Stimulated activated effector memory CD8-positive, alpha-beta T cell treated with anti-CD3 and anti-CD28 coated beads, Interleukin-12 subunit alpha, Interleukin-12 subunit beta, amount 100 ng/mL, for 72 hours (primary cell): ENCODE results near the gene PLEKHA5.
A peak's percentile ranks its signal among the peaks of the same experiment; 100 is the strongest.
"Not testable (repeated sequence)": the region's sequence is repeated elsewhere in the genome, so short reads cannot be mapped to it uniquely, and the experiment has no call there.

Source experiments
- ATAC-seq: fragments of 150-1000 bp; cut with Tn5 transposase; 2 replicates; pipeline ENCODE4 v1.10.0; 2021
- DNase-seq, 2 donors: peaks; one replicate each; pipeline ENCODE4 v3.0.0; 2021 to 2022; ENCODE audit warnings: low spot score in 2 of 2
- H3K27ac Mint-ChIP-seq: one replicate; pipeline ENCODE4 v1.8.0; 2022; ENCODE audit warnings: mild to moderate bottlenecking, mixed read lengths
- H3K36me3 Mint-ChIP-seq: one replicate; pipeline ENCODE4 v1.8.0; 2022; ENCODE audit warnings: mild to moderate bottlenecking, mixed read lengths
- H3K4me1 Mint-ChIP-seq: one replicate; pipeline ENCODE4 v1.8.0; 2022; ENCODE audit warnings: mixed read lengths
- H3K4me3 Mint-ChIP-seq: one replicate; pipeline ENCODE4 v1.8.0; 2022; ENCODE audit warnings: mild to moderate bottlenecking, mixed read lengths
- H3K9me3 Mint-ChIP-seq: one replicate; pipeline ENCODE4 v1.8.0; 2022; ENCODE audit warnings: mixed read lengths

PLEKHA5 gene

GRCh38 chr12:19409376-19409775 lies 279.8 kb downstream of the PLEKHA5 start:
- H3K36me3 Mint-ChIP-seq = no peaks in the 10 kb centered on the region
- no peak overlapping the region for H3K4me3 Mint-ChIP-seq
- DNase-seq (no peak), ATAC-seq (no peak)
- H3K9me3 Mint-ChIP-seq = no peaks in the 10 kb centered on the region
- peaks cover 4% of the 10 kb centered on the region for H3K4me1 Mint-ChIP-seq
- no peak overlapping the region for H3K27ac Mint-ChIP-seq

- H3K4me3 Mint-ChIP-seq = no peak overlapping the region
- H3K9me3 Mint-ChIP-seq = no peaks in the 10 kb centered on the region
- no peaks in the 10 kb centered on the region for H3K4me1 Mint-ChIP-seq
- DNase-seq = no peak
- H3K36me3 Mint-ChIP-seq = no peaks in the 10 kb centered on the region
- no peak overlapping the region for H3K27ac Mint-ChIP-seq
- ATAC-seq = no peak
These were observed 280.7 kb downstream of the PLEKHA5 start for GRCh38 chr12:19410211-19410610.

GRCh38 chr12:19410629-19411185 lies 281.2 kb downstream of the PLEKHA5 start:
- Mint-ChIP-seq H3K4me1 (no peaks in the 10 kb centered on the region), H3K27ac (no peak overlapping the region)
- no peak for ATAC-seq

GRCh38 chr12:19411234-19412204 lies 282.0 kb downstream of the PLEKHA5 start:
- DNase-seq (no peak), ATAC-seq (no peak)
- H3K36me3 Mint-ChIP-seq = no peaks in the 10 kb centered on the region
- no peak overlapping the region for H3K4me3 Mint-ChIP-seq
- no peak overlapping the region for H3K27ac Mint-ChIP-seq
- peaks cover under 1% of the 10 kb centered on the region for H3K4me1 Mint-ChIP-seq
- H3K9me3 Mint-ChIP-seq = no peaks in the 10 kb centered on the region

More at GRCh38 chr12:19410629-19411185, 281.2 kb downstream of the PLEKHA5 start:
- Mint-ChIP-seq H3K9me3 (no peaks in the 10 kb centered on the region), H3K4me3 (no peak overlapping the region), H3K36me3 (no peaks in the 10 kb centered on the region)
- DNase-seq = no peak

GRCh38 chr12:19412844-19413243 lies 283.3 kb downstream of the PLEKHA5 start:
- Mint-ChIP-seq H3K4me1 (peaks cover 9% of the 10 kb centered on the region), H3K9me3 (no peaks in the 10 kb centered on the region), H3K4me3 (no peak overlapping the region), H3K27ac (no peak overlapping the region), H3K36me3 (peaks cover 7% of the 10 kb centered on the region)
- ATAC-seq = no peak
- no peak for DNase-seq

- ATAC-seq, H3K27ac Mint-ChIP-seq, DNase-seq, H3K4me3 Mint-ChIP-seq, H3K4me1 Mint-ChIP-seq, H3K36me3 Mint-ChIP-seq, H3K9me3 Mint-ChIP-seq: not testable (repeated sequence)
These were observed 284.0 kb downstream of the PLEKHA5 start for GRCh38 chr12:19413582-19413981.

- no peak overlapping the region for H3K4me3 Mint-ChIP-seq
- H3K4me1 Mint-ChIP-seq = peaks cover 11% of the 10 kb centered on the region
- ATAC-seq (no peak), DNase-seq (no peak)
- peaks cover 7% of the 10 kb centered on the region for H3K36me3 Mint-ChIP-seq
- H3K9me3 Mint-ChIP-seq = no peaks in the 10 kb centered on the region
- H3K27ac Mint-ChIP-seq = no peak overlapping the region
These were observed 286.0 kb downstream of the PLEKHA5 start for GRCh38 chr12:19415563-19415962.

- Mint-ChIP-seq H3K4me3 (no peak overlapping the region), H3K27ac (peak overlapping the region; percentile 82), H3K9me3 (no peaks in the 10 kb centered on the region), H3K4me1 (peaks cover 21% of the 10 kb centered on the region), H3K36me3 (peaks cover 7% of the 10 kb centered on the region)
- no peak for DNase-seq
- no peak for ATAC-seq
These were observed 289.6 kb downstream of the PLEKHA5 start for GRCh38 chr12:19419086-19419485.

GRCh38 chr12:19421503-19422282 lies 292.2 kb downstream of the PLEKHA5 start:
- no peaks in the 10 kb centered on the region for H3K9me3 Mint-ChIP-seq
- DNase-seq (no peak), ATAC-seq (no peak)

GRCh38 chr12:19423166-19423930 lies 293.8 kb downstream of the PLEKHA5 start:
- Mint-ChIP-seq H3K4me1 (peaks cover 17% of the 10 kb centered on the region), H3K9me3 (no peaks in the 10 kb centered on the region), H3K4me3 (no peak overlapping the region), H3K36me3 (no peaks in the 10 kb centered on the region), H3K27ac (no peak overlapping the region)
- no peak for DNase-seq
- no peak for ATAC-seq

More at GRCh38 chr12:19421503-19422282, 292.2 kb downstream of the PLEKHA5 start:
- Mint-ChIP-seq H3K36me3 (peaks cover 7% of the 10 kb centered on the region), H3K4me3 (no peak overlapping the region), H3K27ac (no peak overlapping the region), H3K4me1 (peaks cover 19% of the 10 kb centered on the region)
